GM21737 (cell line): Measurements from ENCODE around the gene KIAA0040.
A peak's percentile ranks its signal among the peaks of the same experiment; 100 is the strongest.

Source experiments
- ATAC-seq: cut with Tn5 transposase; IDR thresholded peaks from one replicate; pipeline ENCODE4 v1.9.1; 2021; ENCODE audit warnings: mild to moderate bottlenecking, moderate library complexity; ENCODE audit not compliant: unreplicated experiment

Gene KIAA0040

DNA sequence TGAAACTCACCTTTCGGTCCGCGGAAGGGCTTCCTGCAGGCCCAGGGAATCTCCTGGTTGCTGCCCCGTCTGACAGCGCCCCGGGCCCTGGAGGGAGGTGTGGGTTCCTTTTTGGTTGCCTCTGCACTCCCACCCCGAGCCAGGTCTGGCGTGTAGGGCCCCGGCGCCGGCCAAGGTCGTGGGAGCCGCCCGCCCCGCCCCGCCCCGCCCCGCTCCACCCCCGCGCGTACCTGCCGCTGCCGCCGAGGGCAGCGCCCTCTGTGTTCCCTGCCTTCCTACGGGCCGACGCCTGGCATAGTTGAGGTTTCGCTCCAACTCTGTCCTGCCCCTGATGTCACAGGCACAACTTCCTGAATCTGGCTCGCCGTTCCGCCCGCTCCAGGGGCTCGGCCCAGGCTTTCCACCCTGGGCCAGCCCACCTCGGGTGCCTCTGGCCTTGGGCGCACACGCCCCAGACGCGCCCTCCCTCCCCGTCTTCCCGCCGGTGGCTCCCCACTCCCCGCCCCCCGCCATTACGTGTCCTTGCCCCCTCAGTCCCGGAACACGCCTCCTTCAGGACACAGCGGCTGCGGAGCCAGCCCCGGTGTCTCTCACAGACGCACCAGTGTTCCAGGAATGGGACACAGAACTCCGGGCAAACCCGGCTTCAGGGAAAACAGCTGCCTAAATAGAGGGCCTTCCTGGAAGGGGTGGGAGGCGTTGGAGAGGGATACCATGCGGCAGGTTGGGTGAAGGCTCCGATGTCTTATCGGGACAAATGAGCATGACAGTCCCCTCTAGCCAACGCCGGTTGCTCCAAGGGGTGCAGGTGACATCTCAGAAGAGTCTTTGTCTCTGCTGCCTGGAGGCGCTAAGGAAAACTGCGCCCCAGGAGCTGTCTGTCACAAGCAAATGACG is at the start of gene KIAA0040:
TSS of gene KIAA0040 (minus strand) at position 147 of the 897 bp plus-strand sequence. CDS start 31,763 bp downstream, outside the sequence.
- peak; percentile 48 for ATAC-seq

DNA sequence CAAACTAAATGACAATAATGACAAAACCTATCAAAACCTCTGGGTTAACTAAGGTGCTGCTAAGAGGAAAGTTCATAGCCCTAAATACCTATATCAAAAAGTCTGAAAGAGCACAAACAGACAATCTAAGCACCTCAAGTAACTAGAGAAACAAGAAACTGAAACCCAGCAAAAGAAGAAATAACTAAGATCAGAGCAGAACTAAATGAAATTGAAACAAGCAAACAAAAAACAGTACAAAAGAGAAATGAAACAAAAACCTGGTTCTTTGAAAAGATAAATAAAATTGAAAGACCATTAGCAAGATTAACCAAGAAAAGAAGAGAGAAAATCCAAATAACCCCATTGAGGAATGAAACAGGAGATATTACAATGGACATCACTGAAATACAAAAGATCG is 44.8 kb upstream of the KIAA0040 start:
- no peak for ATAC-seq

DNA sequence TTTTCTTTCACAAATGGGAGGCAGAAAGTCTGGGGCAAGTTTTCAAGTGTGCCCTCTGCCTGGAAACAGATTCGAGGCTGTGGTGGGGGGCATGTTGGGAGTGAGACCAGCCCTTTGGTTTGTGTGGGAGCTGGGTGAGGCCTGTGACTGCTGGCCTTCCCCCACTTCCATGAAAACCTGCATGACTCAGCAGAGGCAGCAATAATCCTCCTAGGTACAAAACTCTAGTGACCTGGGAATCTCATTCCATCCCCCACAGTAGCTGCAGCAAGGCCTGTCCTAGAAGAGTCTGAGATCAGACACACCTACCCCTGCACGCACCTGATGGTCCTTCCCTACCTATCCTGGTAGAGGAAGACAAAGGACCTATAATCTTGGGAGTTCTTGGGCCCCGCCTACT is 42.1 kb upstream of the KIAA0040 start:
- no peak for ATAC-seq

DNA sequence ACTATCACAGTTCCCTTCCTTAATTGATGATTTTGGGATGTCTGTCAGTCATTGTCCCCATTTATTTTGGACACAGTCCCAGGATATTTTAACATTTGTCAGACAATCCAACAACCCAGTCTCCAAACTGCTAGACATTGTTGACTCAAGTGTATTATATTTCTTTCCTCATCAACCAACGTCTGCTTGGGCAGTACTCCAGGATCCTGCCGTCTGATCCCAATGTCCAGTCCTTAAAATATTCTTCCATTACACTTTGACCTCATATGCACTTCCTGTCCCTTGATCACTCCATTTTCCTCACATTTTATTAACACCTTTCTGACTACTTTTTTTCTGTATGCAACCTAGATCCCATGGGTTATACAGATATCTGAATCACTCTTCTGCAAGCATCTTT is 39.8 kb upstream of the KIAA0040 start:
- ATAC-seq: no peak

DNA sequence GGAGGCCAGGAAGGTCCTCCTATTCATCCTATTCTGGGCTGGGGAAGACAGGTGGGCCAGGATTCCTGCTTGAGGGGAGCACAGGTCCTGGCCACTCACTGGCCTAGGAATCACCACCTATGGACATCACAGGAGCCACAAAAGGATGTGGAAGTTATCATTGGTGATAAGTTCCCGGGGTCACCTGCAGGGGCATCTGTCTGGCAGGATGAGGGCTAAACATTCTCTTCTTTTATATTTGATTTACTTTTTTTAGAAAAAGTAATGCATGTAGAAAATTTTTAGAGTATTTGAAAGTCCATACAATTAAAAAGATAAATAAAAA is 33.2 kb upstream of the KIAA0040 start:
- ATAC-seq: no peak

DNA sequence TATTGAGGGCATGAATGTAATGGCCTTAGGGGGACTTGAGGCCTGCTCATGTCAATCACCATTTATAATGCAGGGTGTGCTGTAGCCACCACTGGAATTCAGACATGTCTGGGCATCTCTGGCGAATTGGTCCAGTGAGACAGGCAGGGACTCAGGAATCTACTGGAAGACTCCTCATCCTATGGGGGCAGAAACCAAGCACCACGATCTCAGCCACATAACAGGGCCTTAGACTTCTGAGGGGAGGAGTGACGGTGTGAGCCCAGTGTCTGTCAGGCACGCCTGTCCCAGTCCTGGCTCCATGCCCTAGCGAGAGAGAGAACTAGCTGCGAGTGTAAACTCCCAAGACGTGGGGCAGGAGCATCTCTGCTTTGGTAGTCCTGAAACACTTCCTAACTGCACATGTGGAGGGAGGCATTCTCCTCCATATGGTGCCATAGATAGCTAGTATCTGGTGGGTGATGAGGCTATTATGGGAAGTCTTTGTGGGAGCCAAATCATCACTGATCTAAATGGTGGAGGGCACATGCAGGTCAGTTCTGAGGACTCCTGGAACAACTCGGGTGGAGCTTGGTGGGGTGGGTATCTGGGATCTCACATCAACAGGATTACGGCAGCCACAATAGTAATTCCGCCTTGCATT is 29.8 kb upstream of the KIAA0040 start:
- ATAC-seq: no peak

DNA sequence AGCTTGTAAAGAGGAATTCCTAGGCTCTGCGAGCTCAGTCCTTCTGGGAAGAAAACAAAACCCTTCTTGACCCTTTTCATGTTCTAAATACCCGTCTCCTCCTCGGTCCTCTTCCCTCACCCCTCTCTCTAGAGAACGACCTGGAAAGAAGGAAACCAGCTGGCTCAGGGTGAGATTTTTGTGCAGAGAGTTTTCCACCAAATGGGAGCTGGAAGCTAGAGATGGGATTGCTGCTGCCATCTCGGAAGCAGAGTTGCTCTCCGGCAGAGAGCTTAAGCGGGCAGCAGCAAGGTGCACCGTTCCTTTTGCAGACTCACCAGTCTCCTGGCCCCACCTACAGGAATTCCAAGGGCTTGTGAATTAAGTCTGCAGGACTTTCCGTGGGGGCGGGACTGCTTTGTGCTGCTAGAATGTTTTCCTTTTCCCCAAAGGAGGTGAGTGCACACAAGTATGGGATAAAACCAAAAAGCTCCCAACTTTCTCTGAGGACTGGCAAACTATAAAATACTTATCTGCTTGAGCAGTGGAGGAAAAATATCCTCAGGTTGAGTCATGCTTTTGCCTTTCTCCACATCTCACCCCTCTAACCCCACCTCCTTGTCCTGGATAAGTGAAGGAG is 29.1 kb upstream of the KIAA0040 start:
- ATAC-seq: no peak

DNA sequence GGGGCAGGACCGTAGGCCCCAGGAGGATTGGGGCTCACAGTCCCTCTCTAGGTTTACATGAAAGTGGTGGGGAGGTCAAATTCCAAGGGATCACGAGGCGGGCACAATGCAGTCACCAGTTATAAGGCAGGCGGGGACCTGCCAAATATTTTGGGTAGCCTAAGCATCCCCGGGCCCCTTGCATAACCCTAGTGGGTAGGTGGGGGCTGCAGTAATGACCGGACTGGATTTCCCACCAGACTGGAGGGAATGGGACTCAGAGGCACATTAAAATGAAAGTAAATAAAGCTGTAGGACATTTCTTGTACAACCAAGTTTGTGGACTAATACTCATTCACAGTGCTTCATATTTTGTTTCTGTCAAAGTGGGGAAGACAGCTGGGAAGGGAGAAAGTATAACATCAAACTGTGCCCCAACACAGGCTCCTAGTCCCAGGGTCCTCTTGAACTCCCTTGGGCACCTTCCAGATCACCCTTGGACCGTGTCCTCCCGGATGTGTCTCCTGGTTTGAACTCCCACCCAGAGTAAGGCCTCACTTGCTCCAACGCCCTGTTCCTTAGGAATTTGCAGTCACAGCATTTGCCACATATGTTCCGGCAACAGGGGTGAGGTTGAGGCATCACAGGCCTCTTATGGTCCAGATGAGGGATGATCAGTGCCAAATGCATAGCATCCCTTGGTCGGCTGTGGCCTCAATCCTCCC is 28.4 kb upstream of the KIAA0040 start:
- ATAC-seq: no peak

DNA sequence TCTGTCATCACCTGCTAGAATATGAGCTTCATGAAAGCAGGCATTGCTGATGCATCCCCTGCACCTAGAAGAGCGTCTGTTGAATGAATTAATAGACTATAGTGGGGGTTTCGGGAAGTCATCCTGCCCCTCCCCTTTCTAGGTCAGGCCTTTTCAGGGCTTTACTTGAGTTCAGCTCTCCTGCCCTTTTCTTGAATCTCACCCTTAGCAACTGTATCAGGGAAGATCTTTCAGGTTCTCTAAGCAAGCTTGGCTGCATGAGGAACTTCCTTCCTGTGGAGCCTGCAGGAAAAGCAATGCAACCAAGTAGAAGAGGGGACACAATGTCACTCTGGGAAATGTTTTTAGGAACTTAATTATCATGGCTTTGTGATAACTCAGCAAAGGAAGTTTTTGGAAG is 27.2 kb upstream of the KIAA0040 start:
- no peak for ATAC-seq

DNA sequence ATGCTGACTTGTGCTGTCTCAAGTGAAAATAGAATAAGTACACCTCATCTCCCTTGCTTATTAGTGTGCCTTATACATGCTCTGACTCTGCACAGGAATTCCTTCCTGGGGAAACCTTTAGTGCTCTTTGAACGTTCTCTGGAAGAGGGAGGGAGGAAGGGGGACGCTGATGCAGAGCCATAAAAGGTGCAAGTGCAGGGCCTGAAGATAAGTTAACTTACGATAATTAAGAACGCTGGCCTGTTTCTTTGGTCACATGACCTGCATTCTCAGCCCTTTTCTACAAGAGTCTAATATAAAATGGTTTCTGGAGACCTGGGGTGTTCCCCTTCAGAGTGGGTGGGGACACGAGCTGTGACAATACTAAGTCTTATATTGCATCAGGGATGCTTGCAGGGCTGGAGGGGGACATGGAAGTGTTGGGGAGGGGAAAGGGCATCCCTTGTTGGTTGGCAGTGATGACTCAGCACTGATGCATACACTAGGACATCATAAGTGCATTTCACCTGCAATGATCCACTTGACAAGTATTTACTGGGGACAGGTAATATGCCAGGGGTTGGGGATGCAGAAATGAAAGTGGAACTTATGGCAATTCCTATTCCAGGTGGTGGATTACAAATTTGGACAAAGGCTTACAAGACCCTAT is 26.3 kb upstream of the KIAA0040 start:
- no peak for ATAC-seq

DNA sequence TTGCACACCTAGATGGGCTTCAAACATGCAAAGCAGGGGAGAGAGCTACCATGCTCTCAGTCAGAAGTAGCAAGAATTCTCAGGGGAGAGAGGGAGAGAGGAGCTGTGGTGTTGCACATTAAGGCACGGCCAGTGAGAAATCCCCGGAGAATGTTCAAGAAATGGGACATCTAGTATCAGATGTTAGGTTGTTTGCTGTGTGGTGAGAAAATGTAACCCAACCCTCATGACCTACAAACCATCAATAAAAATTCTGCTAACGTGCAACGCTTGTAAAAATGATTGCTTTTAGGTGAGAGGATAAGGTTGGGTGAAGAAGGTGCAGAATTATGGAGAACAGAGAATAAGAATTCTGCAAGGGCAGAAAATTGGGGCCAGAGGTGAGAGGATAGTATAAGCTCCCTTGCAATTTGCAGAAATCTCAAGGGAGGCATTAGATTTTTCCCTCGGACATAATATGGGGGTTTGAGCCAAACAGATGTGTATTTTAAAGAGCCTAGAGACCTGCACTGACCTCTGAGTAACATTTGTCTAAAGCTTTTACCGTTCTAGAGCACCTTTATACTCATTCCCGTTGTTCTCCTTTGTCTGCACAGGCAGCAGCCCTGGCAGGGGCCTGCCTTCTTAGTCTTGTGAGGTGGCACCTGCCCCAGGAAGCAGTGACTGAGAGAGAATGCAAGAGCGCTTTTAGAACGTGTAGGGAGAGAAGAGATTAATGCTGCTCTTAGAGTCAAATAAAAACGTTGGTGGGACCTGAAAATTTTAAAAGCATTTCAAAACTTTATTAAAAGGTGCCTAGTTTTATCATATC is 25.4 kb upstream of the KIAA0040 start:
- no peak for ATAC-seq

DNA sequence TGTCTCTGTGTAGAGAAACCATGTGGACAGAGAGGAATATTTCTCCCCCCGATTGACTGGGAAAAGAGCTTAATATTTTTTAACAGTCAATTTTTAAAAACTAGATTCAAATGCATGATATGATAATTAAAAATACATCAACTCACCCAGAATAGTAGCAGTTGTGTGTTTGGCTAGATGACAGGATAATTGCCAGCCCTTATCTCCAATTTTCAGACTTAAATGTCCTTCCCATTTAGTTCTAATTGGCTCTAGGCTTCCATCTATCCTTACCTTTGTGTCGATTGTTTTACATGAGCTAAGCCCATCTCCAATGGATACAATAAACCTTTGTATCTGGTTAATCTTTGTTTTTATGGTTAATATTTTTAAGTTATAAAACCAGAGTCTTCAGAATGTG is 23.9 kb upstream of the KIAA0040 start:
- ATAC-seq: no peak

DNA sequence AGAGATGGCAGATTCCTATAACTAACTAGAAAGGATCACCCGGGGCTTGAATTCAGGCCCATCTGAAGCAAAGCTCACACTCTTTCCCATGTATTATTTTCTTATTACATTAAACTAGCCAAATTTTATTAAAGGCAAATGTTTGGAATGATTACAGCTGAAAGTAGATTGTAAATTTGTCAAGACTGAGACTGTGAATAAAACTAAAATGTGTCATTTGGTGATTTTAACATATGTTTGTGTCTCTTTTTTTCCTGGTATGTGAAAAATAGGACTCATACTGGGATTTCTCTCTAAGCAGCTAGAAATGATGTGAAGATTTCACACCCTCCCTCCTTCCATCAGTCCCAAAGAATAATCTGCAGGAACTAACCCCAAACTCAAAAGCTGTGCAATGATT is 19.1 kb upstream of the KIAA0040 start:
- no peak for ATAC-seq

DNA sequence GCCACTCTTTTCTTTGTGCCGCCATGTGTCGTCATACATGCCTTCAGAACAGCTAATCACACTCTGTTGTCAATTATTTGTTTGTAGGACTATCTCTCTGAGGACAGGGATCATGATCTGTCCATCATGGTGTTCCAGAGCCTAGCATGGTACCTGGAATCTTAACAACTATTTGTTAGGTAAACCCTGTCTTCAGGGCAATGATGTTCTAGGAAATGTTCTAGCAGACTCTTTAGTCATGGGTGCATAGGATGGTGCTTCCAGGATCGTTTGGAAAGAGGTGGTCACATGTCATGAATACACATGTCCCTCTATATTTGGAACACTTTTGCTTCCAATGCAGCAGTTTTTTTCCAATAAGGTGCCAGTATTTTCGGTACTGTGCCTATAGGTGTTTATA is 18.2 kb upstream of the KIAA0040 start:
- no peak for ATAC-seq

DNA sequence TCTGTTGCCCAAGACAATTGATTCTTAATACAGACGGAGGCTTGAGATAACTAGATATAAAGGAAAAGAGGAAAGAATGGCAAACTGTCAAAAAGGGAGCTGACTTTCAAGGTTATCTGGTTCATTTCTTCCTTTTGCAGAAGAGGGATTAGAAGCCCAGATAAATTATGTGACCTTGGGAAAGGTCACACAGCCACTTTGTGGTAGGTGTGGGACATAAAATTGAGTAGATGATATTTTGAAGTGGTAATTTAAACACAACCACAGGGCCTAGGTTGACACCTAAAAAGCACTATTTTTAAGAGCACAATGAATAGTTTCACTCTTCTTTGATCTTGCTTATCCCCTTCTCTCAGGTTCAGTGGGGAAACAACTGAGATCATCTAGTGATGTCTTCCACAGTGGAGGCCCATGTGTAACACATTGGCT is 16.9 kb upstream of the KIAA0040 start:
- no peak for ATAC-seq

DNA sequence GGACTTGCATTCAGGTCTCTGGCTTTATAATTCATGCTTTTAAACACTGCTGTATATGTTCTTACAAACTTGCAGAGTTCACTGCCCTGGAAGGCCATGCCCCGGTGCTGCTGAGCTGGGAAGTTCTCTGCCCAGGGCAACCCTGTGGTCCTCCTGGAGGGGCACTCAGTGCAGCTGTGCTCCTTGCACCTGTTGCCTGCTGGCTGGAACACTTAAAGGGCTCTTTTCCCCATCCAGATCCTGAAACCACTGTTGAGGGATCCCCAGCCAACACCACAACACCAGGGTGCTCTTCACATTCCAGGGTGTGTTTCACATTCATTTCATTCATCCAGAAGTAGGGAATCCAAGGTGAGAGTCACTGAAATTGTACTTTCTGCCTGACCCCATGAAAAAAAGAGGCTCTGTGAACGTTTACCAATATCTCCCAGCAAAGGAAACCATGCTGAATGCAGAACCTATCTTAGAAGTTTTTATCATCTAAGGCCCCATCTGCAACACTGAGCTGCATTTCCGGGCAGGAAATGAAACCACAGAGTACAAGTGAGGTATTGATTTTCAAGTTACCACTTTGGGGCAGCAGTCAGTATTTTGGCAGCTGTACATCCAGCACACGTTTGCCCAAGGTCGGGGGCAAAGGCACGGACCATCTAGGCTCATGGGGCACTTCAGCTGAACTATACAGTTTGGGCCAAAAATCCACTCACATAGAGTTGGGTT is 16.4 kb upstream of the KIAA0040 start:
- peak; percentile 79 for ATAC-seq

DNA sequence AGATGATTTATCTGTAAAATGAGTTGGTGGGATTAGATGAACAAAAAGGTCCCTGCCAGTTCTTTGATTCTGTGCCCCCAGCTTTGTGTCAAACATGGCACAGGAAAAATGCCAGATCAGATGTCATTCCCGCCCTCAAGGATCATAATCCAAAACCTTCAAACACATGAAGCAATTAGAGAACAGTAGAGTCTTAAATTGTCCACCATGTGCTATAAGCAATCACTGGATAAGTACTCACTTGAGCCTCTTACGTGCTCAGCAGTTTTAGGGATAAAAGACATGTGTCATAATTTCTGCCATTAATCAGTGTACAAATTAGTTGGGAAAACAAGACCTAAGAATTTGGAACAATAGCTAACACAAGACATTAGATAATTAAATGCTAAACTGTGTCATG is 15.4 kb upstream of the KIAA0040 start:
- no peak for ATAC-seq

DNA sequence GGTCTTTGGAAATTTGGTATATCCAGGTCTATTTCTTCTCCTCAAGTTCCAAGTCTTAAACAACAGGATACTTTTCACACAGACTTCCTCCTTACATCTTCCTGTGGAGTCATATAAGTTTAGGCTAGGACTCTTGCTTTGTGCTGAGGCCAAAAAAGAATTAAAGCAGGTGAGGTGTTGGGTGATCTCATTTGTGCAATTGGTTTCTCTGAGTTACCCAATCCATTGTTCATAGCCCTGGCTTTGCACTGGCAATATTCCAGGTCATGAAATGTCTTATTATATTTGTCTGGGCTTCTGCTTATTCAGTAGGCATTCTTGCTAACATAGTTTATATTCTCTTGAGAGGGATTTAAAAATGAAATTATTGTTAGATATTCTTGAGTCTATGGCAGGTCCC is 14.1 kb upstream of the KIAA0040 start:
- no peak for ATAC-seq

DNA sequence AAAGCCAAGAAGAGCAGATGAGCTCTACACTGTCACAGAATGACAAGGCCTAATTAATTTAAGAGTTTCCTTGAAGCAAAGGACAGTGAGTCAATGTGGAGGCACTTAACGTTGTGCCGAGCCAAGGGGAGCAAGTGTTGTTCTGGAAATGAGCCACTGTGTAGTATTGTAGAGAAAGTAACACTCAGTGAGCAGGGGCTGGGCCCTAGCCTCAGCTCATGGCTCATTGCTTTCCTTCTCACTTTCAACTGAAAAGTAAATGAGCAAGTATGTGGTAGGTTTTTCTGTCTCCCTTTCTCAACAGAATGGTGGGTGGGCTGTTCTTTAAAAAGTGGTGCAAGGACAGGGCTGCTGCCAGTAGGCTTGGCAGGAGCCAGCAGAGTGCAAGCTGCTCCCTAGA is 11.8 kb upstream of the KIAA0040 start:
- ATAC-seq: peak; percentile 57
